Fibroblast of lung (primary cell): Measurements from ENCODE around the gene OTUB1.

Experiments
- CTCF ChIP-seq, 2 donors: IDR thresholded peaks in 1 of 2; conservative IDR thresholded peaks in 1 of 2; 1 replicate in 1 of 2; 2 replicates in 1 of 2; pipeline ENCODE4 v1.5.1; 2011 to 2012; ENCODE audit warnings: low read length in 2 of 2, control low read depth in 1 of 2, inconsistent platforms in 1 of 2, low read depth in 1 of 2, mild to moderate bottlenecking in 1 of 2
- EZH2 ChIP-seq: IDR thresholded peaks from 2 replicates; pipeline ENCODE4 v1.5.1; 2012; ENCODE audit warnings: low read length, control low read depth, mild to moderate bottlenecking; ENCODE audit errors: missing control alignments

GRCh38 chr11:63978551-63979239 is 7.5 kb upstream of the OTUB1 start:
- TF ChIP-seq CTCF (conservative IDR thresholded peaks at IDR 0.05 in 1 of 2, IDR thresholded peaks at IDR 0.05 in 1 of 2; ENCODE audit: low read depth in 1 of 2, low read length in 2 of 2) (no peak), EZH2 (no peak)
